Stimulated activated effector memory CD8-positive, alpha-beta T cell treated with anti-CD3 and anti-CD28 coated beads, Interleukin-12 subunit alpha, Interleukin-12 subunit beta, amount 100 ng/mL, for 72 hours (primary cell): Measurements from ENCODE around the gene TAS1R3.
"Not testable (repeated sequence)": the region's sequence is repeated elsewhere in the genome, so short reads cannot be mapped to it uniquely, and the experiment has no call there.

Source experiments
- ATAC-seq: fragments of 150-1000 bp; cut with Tn5 transposase; 2 replicates; pipeline ENCODE4 v1.10.0; 2021
- DNase-seq, 2 donors: peaks; one replicate each; pipeline ENCODE4 v3.0.0; 2021 to 2022; ENCODE audit warnings: low spot score in 2 of 2
- H3K27ac Mint-ChIP-seq: one replicate; pipeline ENCODE4 v1.8.0; 2022; ENCODE audit warnings: mild to moderate bottlenecking, mixed read lengths
- H3K36me3 Mint-ChIP-seq: one replicate; pipeline ENCODE4 v1.8.0; 2022; ENCODE audit warnings: mild to moderate bottlenecking, mixed read lengths
- H3K4me1 Mint-ChIP-seq: one replicate; pipeline ENCODE4 v1.8.0; 2022; ENCODE audit warnings: mixed read lengths
- H3K4me3 Mint-ChIP-seq: one replicate; pipeline ENCODE4 v1.8.0; 2022; ENCODE audit warnings: mild to moderate bottlenecking, mixed read lengths
- H3K9me3 Mint-ChIP-seq: one replicate; pipeline ENCODE4 v1.8.0; 2022; ENCODE audit warnings: mixed read lengths

Gene TAS1R3

GRCh38 chr1:1312450-1313314, 18.4 kb upstream of the TAS1R3 start:
- DNase-seq (no peak), ATAC-seq (no peak)
- H3K4me3 Mint-ChIP-seq = no peak overlapping the region
- no peaks in the 10 kb centered on the region for H3K9me3 Mint-ChIP-seq
- H3K36me3 Mint-ChIP-seq = peaks cover 69% of the 10 kb centered on the region
- H3K27ac Mint-ChIP-seq = peak overlapping the region; percentile 64
- H3K4me1 Mint-ChIP-seq = peaks cover 10% of the 10 kb centered on the region

GRCh38 chr1:1313500-1314236, 17.4 kb upstream of the TAS1R3 start:
- peaks cover 10% of the 10 kb centered on the region for H3K4me1 Mint-ChIP-seq
- no peak overlapping the region for H3K27ac Mint-ChIP-seq
- no peak overlapping the region for H3K4me3 Mint-ChIP-seq
- no peak for ATAC-seq
- H3K9me3 Mint-ChIP-seq = no peaks in the 10 kb centered on the region
- peaks cover 79% of the 10 kb centered on the region for H3K36me3 Mint-ChIP-seq
- DNase-seq = no peak

GRCh38 chr1:1314237-1314586, 16.9 kb upstream of the TAS1R3 start:
- Mint-ChIP-seq H3K36me3 (peaks cover 82% of the 10 kb centered on the region), H3K4me3 (no peak overlapping the region), H3K9me3 (no peaks in the 10 kb centered on the region), H3K27ac (no peak overlapping the region), H3K4me1 (peaks cover 10% of the 10 kb centered on the region)
- DNase-seq = no peak
- ATAC-seq = no peak

GRCh38 chr1:1314678-1315335, 16.3 kb upstream of the TAS1R3 start:
- Mint-ChIP-seq H3K4me1 (peaks cover 10% of the 10 kb centered on the region), H3K36me3 (peaks cover 82% of the 10 kb centered on the region), H3K4me3 (no peak overlapping the region), H3K27ac (peak overlapping the region; percentile 54), H3K9me3 (no peaks in the 10 kb centered on the region)
- ATAC-seq (no peak), DNase-seq (no peak)

GRCh38 chr1:1315435-1315954, 15.6 kb upstream of the TAS1R3 start:
- H3K36me3 Mint-ChIP-seq = peaks cover 81% of the 10 kb centered on the region
- peaks cover 10% of the 10 kb centered on the region for H3K4me1 Mint-ChIP-seq
- no peak for ATAC-seq
- H3K27ac Mint-ChIP-seq = no peak overlapping the region
- DNase-seq = no peak
- H3K4me3 Mint-ChIP-seq = no peak overlapping the region
- H3K9me3 Mint-ChIP-seq = no peaks in the 10 kb centered on the region

GRCh38 chr1:1316199-1316598, 14.9 kb upstream of the TAS1R3 start:
- not testable (repeated sequence) for DNase-seq, H3K27ac Mint-ChIP-seq, H3K4me3 Mint-ChIP-seq, H3K9me3 Mint-ChIP-seq, ATAC-seq
- peaks cover 10% of the 10 kb centered on the region for H3K4me1 Mint-ChIP-seq
- H3K36me3 Mint-ChIP-seq = peaks cover 79% of the 10 kb centered on the region

GRCh38 chr1:1317420-1317819, 13.7 kb upstream of the TAS1R3 start:
- Mint-ChIP-seq H3K36me3 (peaks cover 79% of the 10 kb centered on the region), H3K27ac (no peak overlapping the region)
- no peak for ATAC-seq

GRCh38 chr1:1318131-1318652, 12.9 kb upstream of the TAS1R3 start:
- H3K27ac Mint-ChIP-seq = no peak overlapping the region
- H3K36me3 Mint-ChIP-seq = peaks cover 73% of the 10 kb centered on the region

More at GRCh38 chr1:1317420-1317819, 13.7 kb upstream of the TAS1R3 start:
- no peak overlapping the region for H3K4me3 Mint-ChIP-seq
- H3K9me3 Mint-ChIP-seq = no peaks in the 10 kb centered on the region
- H3K4me1 Mint-ChIP-seq = peaks cover 16% of the 10 kb centered on the region
- no peak for DNase-seq

GRCh38 chr1:1318777-1319645, 12.1 kb upstream of the TAS1R3 start:
- peaks cover 27% of the 10 kb centered on the region for H3K4me1 Mint-ChIP-seq
- DNase-seq (no peak), ATAC-seq (no peak)
- H3K4me3 Mint-ChIP-seq = no peak overlapping the region
- H3K27ac Mint-ChIP-seq = peak overlapping the region; percentile 78
- no peaks in the 10 kb centered on the region for H3K9me3 Mint-ChIP-seq
- H3K36me3 Mint-ChIP-seq = peaks cover 65% of the 10 kb centered on the region

More at GRCh38 chr1:1318131-1318652, 12.9 kb upstream of the TAS1R3 start:
- ATAC-seq = no peak
- no peaks in the 10 kb centered on the region for H3K9me3 Mint-ChIP-seq
- H3K4me1 Mint-ChIP-seq = peaks cover 24% of the 10 kb centered on the region
- no peak overlapping the region for H3K4me3 Mint-ChIP-seq
- DNase-seq = no peak

- ATAC-seq (no peak), DNase-seq (no peak)
- H3K27ac Mint-ChIP-seq = peak overlapping the region; percentile 78
- no peaks in the 10 kb centered on the region for H3K9me3 Mint-ChIP-seq
- H3K4me1 Mint-ChIP-seq = peaks cover 27% of the 10 kb centered on the region
- peaks cover 63% of the 10 kb centered on the region for H3K36me3 Mint-ChIP-seq
- H3K4me3 Mint-ChIP-seq = no peak overlapping the region
Measured at GRCh38 chr1:1319646-1319941, 11.5 kb upstream of the TAS1R3 start.

- ATAC-seq (no peak), DNase-seq (no peak)
- Mint-ChIP-seq H3K27ac (no peak overlapping the region), H3K36me3 (peaks cover 52% of the 10 kb centered on the region), H3K9me3 (no peaks in the 10 kb centered on the region), H3K4me1 (peaks cover 27% of the 10 kb centered on the region), H3K4me3 (no peak overlapping the region)
Measured at GRCh38 chr1:1320666-1321448, 10.2 kb upstream of the TAS1R3 start.

- ATAC-seq = no peak
- no peak for DNase-seq
- Mint-ChIP-seq H3K36me3 (peaks cover 46% of the 10 kb centered on the region), H3K27ac (no peak overlapping the region), H3K4me3 (no peak overlapping the region), H3K9me3 (no peaks in the 10 kb centered on the region), H3K4me1 (peaks cover 33% of the 10 kb centered on the region)
Measured at GRCh38 chr1:1321477-1321876, 9.6 kb upstream of the TAS1R3 start.

GRCh38 chr1:1322418-1322817, 8.7 kb upstream of the TAS1R3 start:
- H3K27ac Mint-ChIP-seq = peak overlapping the region; percentile 82
- H3K4me3 Mint-ChIP-seq = peak overlapping the region; percentile 83
- DNase-seq (no peak), ATAC-seq (no peak)
- peaks cover 33% of the 10 kb centered on the region for H3K4me1 Mint-ChIP-seq
- no peaks in the 10 kb centered on the region for H3K9me3 Mint-ChIP-seq
- H3K36me3 Mint-ChIP-seq = peaks cover 37% of the 10 kb centered on the region

- DNase-seq = no peak
- no peak for ATAC-seq
- H3K4me1 Mint-ChIP-seq = peaks cover 33% of the 10 kb centered on the region
- H3K4me3 Mint-ChIP-seq = peak overlapping the region; percentile 83
- no peak overlapping the region for H3K27ac Mint-ChIP-seq
- H3K9me3 Mint-ChIP-seq = no peaks in the 10 kb centered on the region
- peaks cover 31% of the 10 kb centered on the region for H3K36me3 Mint-ChIP-seq
Measured at GRCh38 chr1:1322952-1323351, 8.1 kb upstream of the TAS1R3 start.
